Suprapubic skin (tissue), 4 donors: ENCODE data around the gene MACO1.

Experiments
- POLR2A ChIP-seq, 2 donors: fragments of 450-650 bp; IDR thresholded peaks; one replicate each; pipeline ENCODE4 v1.6.1; 2017; ENCODE audit warnings: antibody characterized with exemption in 2 of 2, mild to moderate bottlenecking in 2 of 2, moderate library complexity in 2 of 2
- POLR2AphosphoS5 ChIP-seq, 3 donors: sonication (generic); formaldehyde crosslinking; IDR thresholded peaks; one replicate each; pipeline ENCODE4 v1.6.1; 2017; ENCODE audit warnings: antibody characterized with exemption in 3 of 3
- TF ChIP-seq, protein P1 (sequence below), 2 donors: fragments of 200-600 bp in 1 of 2; fragments of 450-650 bp in 1 of 2; sonication (generic) in 1 of 2; IDR thresholded peaks; one replicate each; pipeline ENCODE4 v1.5.1; 2016 to 2019; ENCODE audit warnings: antibody characterized with exemption in 2 of 2, mild to moderate bottlenecking in 1 of 2, moderate library complexity in 1 of 2

DNA sequence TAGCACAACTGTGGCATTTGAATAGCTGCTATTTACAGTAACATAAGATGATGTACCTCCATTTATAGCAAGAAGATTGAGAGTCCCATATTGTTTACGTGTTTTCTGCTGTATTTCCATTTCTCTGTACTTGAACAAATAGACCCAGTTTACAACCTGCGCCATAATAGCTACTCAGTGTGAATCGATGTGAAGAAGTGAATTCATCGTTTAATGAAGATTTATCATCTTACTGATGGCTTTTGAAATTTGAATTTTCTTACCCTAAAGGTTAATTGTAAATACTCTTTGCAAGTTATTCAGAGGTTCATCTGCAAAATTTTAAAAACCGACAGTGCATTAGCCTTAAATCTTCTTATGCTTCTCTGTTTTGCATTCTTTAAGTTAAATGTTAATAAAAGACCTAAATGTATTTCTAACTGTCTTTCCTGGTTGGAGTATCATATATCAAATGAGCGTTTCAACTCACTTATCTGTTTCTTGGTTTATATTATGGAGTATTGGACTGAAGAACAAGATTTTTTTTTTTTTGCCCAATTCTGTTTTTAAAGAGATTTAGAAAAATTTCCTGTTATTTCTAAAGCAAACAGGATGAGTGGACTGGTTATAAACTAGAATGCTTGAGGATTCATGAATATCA lies 2.2 kb downstream of the MACO1 start:
- TF ChIP-seq, protein P1, sequence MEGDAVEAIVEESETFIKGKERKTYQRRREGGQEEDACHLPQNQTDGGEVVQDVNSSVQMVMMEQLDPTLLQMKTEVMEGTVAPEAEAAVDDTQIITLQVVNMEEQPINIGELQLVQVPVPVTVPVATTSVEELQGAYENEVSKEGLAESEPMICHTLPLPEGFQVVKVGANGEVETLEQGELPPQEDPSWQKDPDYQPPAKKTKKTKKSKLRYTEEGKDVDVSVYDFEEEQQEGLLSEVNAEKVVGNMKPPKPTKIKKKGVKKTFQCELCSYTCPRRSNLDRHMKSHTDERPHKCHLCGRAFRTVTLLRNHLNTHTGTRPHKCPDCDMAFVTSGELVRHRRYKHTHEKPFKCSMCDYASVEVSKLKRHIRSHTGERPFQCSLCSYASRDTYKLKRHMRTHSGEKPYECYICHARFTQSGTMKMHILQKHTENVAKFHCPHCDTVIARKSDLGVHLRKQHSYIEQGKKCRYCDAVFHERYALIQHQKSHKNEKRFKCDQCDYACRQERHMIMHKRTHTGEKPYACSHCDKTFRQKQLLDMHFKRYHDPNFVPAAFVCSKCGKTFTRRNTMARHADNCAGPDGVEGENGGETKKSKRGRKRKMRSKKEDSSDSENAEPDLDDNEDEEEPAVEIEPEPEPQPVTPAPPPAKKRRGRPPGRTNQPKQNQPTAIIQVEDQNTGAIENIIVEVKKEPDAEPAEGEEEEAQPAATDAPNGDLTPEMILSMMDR (IDR thresholded peaks at IDR 0.05): no peak
- TF ChIP-seq POLR2A (IDR thresholded peaks at IDR 0.05) (no peak), POLR2AphosphoS5 (IDR thresholded peaks at IDR 0.05) (no peak)
